Panc1 (cell line): ENCODE results near the gene GLCCI1. TPM values are rescaled to one million over a fixed set of nuclear protein-coding genes. Genes with fewer than 3 reads are reported as not detected.

Experiments
- ATAC-seq: fragments of 200-7000 bp; cut with Tn5 transposase; 2 replicates; pipeline ENCODE4 v1.9.1; 2020; ENCODE audit warnings: mild to moderate bottlenecking, moderate library complexity
- BruUV-seq: library from RNA; stranded (reverse); fragments of 400-500 nt; replicated peaks from 2 replicates; lab custom pipeline; 2021; lab: Mats Ljungman, UMichigan
- CTCF ChIA-PET: fragments of 300-600 bp; sonication (Branson Sonifier 250); formaldehyde crosslinking; loops from one replicate; lab custom pipeline; 2022; ENCODE audit warnings: antibody characterized with exemption; lab: Charles Lee
- POLR2A ChIA-PET: fragments of 300-600 bp; sonication (Branson Sonifier 250); formaldehyde crosslinking; loops from one replicate; lab custom pipeline; 2022; ENCODE audit warnings: antibody characterized with exemption; lab: Charles Lee
- DNase-seq: peaks from one replicate; pipeline ENCODE4 v3.0.0-alpha.2; 2010; ENCODE audit warnings: low read depth, low spot score
- H3K27ac ChIP-seq: 2 replicates; pipeline ENCODE4 v1.5.1; 2011; ENCODE audit warnings: mild to moderate bottlenecking, low read length, inconsistent platforms
- H3K27me3 ChIP-seq: fragments of 200-500 bp; sonication (Bioruptor generic); 2 replicates; pipeline ENCODE4 v1.6.0; 2014; ENCODE audit warnings: low read length, inconsistent platforms; ENCODE audit not compliant: control insufficient read depth, insufficient read depth
- H3K36me3 ChIP-seq: fragments of 200-500 bp; sonication (Bioruptor generic); 2 replicates; pipeline ENCODE4 v1.5.1; 2014; ENCODE audit warnings: inconsistent platforms, mild to moderate bottlenecking, low read length, moderate library complexity; ENCODE audit not compliant: control insufficient read depth, insufficient read depth
- H3K4me1 ChIP-seq: 2 replicates; pipeline ENCODE4 v1.5.1; 2011; ENCODE audit warnings: inconsistent platforms, mild to moderate bottlenecking, low read length, moderate library complexity; ENCODE audit not compliant: control insufficient read depth, insufficient read depth
- H3K4me3 ChIP-seq, 2 experiments: 2 replicates each; pipeline ENCODE4 v1.5.1; 2011 to 2012; ENCODE audit warnings: low read depth in 2 of 2, low read length in 2 of 2, mild to moderate bottlenecking in 2 of 2, inconsistent platforms in 1 of 2, moderate library complexity in 1 of 2
- H3K9me3 ChIP-seq: fragments of 200-500 bp; sonication (Bioruptor generic); 2 replicates; pipeline ENCODE4 v1.5.1; 2014; ENCODE audit warnings: low read depth, mild to moderate bottlenecking, inconsistent platforms, low read length, moderate library complexity; ENCODE audit not compliant: control insufficient read depth, insufficient read depth
- POLR2AphosphoS5 ChIP-seq: IDR thresholded peaks from 2 replicates; pipeline ENCODE4 v1.6.1; 2012; ENCODE audit warnings: mild to moderate bottlenecking, low read depth, low read length, moderate library complexity
- SIN3A ChIP-seq: IDR thresholded peaks from 2 replicates; pipeline ENCODE4 v1.6.1; 2012; ENCODE audit warnings: low read depth, mild to moderate bottlenecking, low read length, moderate library complexity, borderline replicate concordance; ENCODE audit not compliant: insufficient read depth
- TCF7L2 ChIP-seq: IDR thresholded peaks from 2 replicates; pipeline ENCODE4 v1.6.1; 2011; ENCODE audit warnings: mild to moderate bottlenecking, low read depth, low read length, inconsistent platforms
- in situ Hi-C: cut with HindIII; loops from 2 replicates; pipeline ENCODE4 v1.10.0; 2016; ENCODE audit warnings: low sequenced_read_pairs, low pct_unique_long_range_greater_than_20kb
- intact Hi-C: fragments of 100-400 bp; cut with micrococcal nuclease; formaldehyde crosslinking; loops from one replicate; pipeline ENCODE4 v1.10.0; 2022; ENCODE audit not compliant: unreplicated experiment
- total RNA-seq: library from RNA; stranded (reverse); gene quantifications from one replicate; pipeline ENCODE4 v1.2.1, GENCODE V29; 2021; ENCODE audit not compliant: unreplicated experiment
- TF ChIP-seq, protein P1 (sequence below), 2 experiments: IDR thresholded peaks; 2 replicates each; pipeline ENCODE4 v1.6.1; 2011 to 2012; ENCODE audit warnings: low read depth in 2 of 2, control low read depth in 1 of 2, low read length in 1 of 2, mild to moderate bottlenecking in 1 of 2, moderate library complexity in 1 of 2; ENCODE audit not compliant: insufficient read depth in 1 of 2
- TF ChIP-seq, protein P2 (sequence below): fragments of 450-650 bp; IDR thresholded peaks from 2 replicates; pipeline ENCODE4 v1.5.1; 2017; ENCODE audit warnings: mild to moderate bottlenecking

Gene GLCCI1
- total RNA-seq, 1 experiment from 2014 or later = 36.4 TPM

DNA sequence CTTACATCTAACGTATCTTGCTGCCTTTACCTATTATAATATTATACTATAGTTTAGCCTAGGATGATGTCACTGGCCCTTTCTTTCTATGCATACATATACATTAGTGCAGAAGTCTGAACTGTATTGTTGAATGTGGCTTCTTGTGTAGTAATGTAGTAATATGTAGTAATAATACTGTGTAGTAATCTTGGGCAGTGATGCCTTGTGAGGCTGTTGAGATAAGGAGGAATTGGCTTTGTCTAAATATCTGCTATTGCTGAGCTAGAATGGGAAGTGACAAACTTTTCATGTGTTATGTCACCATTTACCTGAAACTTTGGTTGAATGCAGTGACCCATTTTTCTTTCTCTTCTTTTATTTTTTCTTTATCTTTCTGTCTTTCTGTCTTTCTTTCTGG lies 11.0 kb downstream of the GLCCI1 start:
- no peaks in the 10 kb centered on the region for H3K36me3 ChIP-seq
- ChIA-PET POLR2A (interaction anchor here (0.8 kb wide), 1 partner anchor 19 kb away, joined by 3 read pairs; no protein-coding TSS in a partner anchor), CTCF (no interaction called here)
- BruUV-seq = no TSS peak
- H3K9me3 ChIP-seq = no peaks in the 10 kb centered on the region
- ATAC-seq (no peak), DNase-seq (no peak)
- intact Hi-C loops = loop anchor here (10.0 kb wide), 1 partner anchor 295 kb away; no protein-coding TSS in a partner anchor
- H3K4me3 ChIP-seq = no peak overlapping the region
- TF ChIP-seq TCF7L2 = no peak
- TF ChIP-seq POLR2AphosphoS5 = no peak
- TF ChIP-seq, protein P1, sequence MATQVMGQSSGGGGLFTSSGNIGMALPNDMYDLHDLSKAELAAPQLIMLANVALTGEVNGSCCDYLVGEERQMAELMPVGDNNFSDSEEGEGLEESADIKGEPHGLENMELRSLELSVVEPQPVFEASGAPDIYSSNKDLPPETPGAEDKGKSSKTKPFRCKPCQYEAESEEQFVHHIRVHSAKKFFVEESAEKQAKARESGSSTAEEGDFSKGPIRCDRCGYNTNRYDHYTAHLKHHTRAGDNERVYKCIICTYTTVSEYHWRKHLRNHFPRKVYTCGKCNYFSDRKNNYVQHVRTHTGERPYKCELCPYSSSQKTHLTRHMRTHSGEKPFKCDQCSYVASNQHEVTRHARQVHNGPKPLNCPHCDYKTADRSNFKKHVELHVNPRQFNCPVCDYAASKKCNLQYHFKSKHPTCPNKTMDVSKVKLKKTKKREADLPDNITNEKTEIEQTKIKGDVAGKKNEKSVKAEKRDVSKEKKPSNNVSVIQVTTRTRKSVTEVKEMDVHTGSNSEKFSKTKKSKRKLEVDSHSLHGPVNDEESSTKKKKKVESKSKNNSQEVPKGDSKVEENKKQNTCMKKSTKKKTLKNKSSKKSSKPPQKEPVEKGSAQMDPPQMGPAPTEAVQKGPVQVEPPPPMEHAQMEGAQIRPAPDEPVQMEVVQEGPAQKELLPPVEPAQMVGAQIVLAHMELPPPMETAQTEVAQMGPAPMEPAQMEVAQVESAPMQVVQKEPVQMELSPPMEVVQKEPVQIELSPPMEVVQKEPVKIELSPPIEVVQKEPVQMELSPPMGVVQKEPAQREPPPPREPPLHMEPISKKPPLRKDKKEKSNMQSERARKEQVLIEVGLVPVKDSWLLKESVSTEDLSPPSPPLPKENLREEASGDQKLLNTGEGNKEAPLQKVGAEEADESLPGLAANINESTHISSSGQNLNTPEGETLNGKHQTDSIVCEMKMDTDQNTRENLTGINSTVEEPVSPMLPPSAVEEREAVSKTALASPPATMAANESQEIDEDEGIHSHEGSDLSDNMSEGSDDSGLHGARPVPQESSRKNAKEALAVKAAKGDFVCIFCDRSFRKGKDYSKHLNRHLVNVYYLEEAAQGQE (IDR thresholded peaks at IDR 0.05; ENCODE audit: insufficient read depth in 1 of 2, low read depth in 2 of 2, low read length in 1 of 2) = no peak
- TF ChIP-seq SIN3A = no peak
- TF ChIP-seq, protein P2, sequence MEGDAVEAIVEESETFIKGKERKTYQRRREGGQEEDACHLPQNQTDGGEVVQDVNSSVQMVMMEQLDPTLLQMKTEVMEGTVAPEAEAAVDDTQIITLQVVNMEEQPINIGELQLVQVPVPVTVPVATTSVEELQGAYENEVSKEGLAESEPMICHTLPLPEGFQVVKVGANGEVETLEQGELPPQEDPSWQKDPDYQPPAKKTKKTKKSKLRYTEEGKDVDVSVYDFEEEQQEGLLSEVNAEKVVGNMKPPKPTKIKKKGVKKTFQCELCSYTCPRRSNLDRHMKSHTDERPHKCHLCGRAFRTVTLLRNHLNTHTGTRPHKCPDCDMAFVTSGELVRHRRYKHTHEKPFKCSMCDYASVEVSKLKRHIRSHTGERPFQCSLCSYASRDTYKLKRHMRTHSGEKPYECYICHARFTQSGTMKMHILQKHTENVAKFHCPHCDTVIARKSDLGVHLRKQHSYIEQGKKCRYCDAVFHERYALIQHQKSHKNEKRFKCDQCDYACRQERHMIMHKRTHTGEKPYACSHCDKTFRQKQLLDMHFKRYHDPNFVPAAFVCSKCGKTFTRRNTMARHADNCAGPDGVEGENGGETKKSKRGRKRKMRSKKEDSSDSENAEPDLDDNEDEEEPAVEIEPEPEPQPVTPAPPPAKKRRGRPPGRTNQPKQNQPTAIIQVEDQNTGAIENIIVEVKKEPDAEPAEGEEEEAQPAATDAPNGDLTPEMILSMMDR = no peak
- in situ Hi-C loops = no loop called here
- H3K27me3 ChIP-seq = no peaks in the 10 kb centered on the region
- H3K4me1 ChIP-seq = peaks cover 1% of the 10 kb centered on the region; the same call in 1 of the 2 replicates
- no peak overlapping the region for H3K27ac ChIP-seq

DNA sequence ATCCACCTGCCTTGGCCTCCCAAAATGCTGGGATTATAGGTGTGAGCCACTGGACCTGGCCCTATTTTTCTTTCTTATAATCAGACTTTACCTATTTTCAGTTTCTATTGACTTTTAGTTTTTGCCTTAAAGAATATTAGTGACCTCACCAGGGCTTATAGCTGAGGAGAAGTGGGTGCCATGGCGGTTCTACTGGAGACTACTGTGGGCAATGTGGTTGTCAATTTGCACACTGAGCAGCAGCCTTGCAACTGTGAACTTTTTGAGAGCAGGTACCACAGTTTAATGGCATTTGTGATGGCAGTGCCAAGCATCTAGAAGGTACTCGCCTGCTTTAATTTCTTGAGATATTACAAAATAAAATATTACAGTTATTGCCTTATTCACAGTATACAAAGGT lies 11.5 kb downstream of the GLCCI1 start:
- H3K4me1 ChIP-seq = no peaks in the 10 kb centered on the region; the same call in 1 of the 2 replicates
- ChIA-PET CTCF (no interaction called here), POLR2A (interaction anchor here (0.8 kb wide), 1 partner anchor 18 kb away, joined by 3 read pairs; no protein-coding TSS in a partner anchor)
- H3K4me3 ChIP-seq = no peak overlapping the region
- BruUV-seq = no TSS peak
- intact Hi-C loops (no loop called here), in situ Hi-C loops (no loop called here)
- DNase-seq (no peak), ATAC-seq (no peak)
- H3K36me3 ChIP-seq = no peaks in the 10 kb centered on the region
- H3K27me3 ChIP-seq = no peaks in the 10 kb centered on the region
- TF ChIP-seq TCF7L2 (no peak), POLR2AphosphoS5 (no peak), SIN3A (no peak)
- TF ChIP-seq, protein P2 = no peak
- TF ChIP-seq, protein P1 (IDR thresholded peaks at IDR 0.05; ENCODE audit: insufficient read depth in 1 of 2, low read depth in 2 of 2, low read length in 1 of 2) = no peak
- no peaks in the 10 kb centered on the region for H3K9me3 ChIP-seq
- H3K27ac ChIP-seq = no peak overlapping the region
